Measurements from ENCODE around the gene CFAP107.

- TF ChIP-seq SIN3A (IDR thresholded peaks at IDR 0.05; ENCODE audit: borderline replicate concordance, insufficient read depth, low read length): no peak
- TF ChIP-seq, protein P1, sequence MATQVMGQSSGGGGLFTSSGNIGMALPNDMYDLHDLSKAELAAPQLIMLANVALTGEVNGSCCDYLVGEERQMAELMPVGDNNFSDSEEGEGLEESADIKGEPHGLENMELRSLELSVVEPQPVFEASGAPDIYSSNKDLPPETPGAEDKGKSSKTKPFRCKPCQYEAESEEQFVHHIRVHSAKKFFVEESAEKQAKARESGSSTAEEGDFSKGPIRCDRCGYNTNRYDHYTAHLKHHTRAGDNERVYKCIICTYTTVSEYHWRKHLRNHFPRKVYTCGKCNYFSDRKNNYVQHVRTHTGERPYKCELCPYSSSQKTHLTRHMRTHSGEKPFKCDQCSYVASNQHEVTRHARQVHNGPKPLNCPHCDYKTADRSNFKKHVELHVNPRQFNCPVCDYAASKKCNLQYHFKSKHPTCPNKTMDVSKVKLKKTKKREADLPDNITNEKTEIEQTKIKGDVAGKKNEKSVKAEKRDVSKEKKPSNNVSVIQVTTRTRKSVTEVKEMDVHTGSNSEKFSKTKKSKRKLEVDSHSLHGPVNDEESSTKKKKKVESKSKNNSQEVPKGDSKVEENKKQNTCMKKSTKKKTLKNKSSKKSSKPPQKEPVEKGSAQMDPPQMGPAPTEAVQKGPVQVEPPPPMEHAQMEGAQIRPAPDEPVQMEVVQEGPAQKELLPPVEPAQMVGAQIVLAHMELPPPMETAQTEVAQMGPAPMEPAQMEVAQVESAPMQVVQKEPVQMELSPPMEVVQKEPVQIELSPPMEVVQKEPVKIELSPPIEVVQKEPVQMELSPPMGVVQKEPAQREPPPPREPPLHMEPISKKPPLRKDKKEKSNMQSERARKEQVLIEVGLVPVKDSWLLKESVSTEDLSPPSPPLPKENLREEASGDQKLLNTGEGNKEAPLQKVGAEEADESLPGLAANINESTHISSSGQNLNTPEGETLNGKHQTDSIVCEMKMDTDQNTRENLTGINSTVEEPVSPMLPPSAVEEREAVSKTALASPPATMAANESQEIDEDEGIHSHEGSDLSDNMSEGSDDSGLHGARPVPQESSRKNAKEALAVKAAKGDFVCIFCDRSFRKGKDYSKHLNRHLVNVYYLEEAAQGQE (IDR thresholded peaks at IDR 0.05; ENCODE audit: insufficient read depth in 1 of 2, low read depth in 2 of 2, low read length in 2 of 2): no peak
Measured at GRCh38 chr1:12760256-12760795, 14.3 kb downstream of the CFAP107 start.
